HG02623 (cell line): Measurements from ENCODE around the gene LHPP.

Source experiments
- ATAC-seq: cut with Tn5 transposase; IDR thresholded peaks from one replicate; pipeline ENCODE4 v1.9.1; 2021; ENCODE audit warnings: moderate library complexity; ENCODE audit not compliant: unreplicated experiment

The LHPP gene

GRCh38 chr10:124637746-124638145 is 176.1 kb downstream of the LHPP start:
- no peak for ATAC-seq

GRCh38 chr10:124639206-124639605 is 177.6 kb downstream of the LHPP start:
- no peak for ATAC-seq

- ATAC-seq, result no peak
These were observed 178.0 kb downstream of the LHPP start for GRCh38 chr10:124639646-124640045.

- ATAC-seq, result no peak
These were observed 178.4 kb downstream of the LHPP start for GRCh38 chr10:124640056-124640455.

- peak; percentile 44 for ATAC-seq
These were observed 179.1 kb downstream of the LHPP start for GRCh38 chr10:124640538-124641231.

GRCh38 chr10:124641282-124642087 is 179.9 kb downstream of the LHPP start:
- peak; percentile 34 for ATAC-seq

- no peak for ATAC-seq
These were observed 180.6 kb downstream of the LHPP start for GRCh38 chr10:124642088-124642710.

GRCh38 chr10:124643330-124644009 is 181.8 kb downstream of the LHPP start:
- no peak for ATAC-seq

GRCh38 chr10:124644236-124644635 is 182.6 kb downstream of the LHPP start:
- ATAC-seq, result no peak

- ATAC-seq, result no peak
These were observed 183.3 kb downstream of the LHPP start for GRCh38 chr10:124644771-124645415.

- ATAC-seq, result no peak
These were observed 184.0 kb downstream of the LHPP start for GRCh38 chr10:124645467-124646095.

GRCh38 chr10:124646483-124647352 is 185.1 kb downstream of the LHPP start:
- ATAC-seq, result no peak

- peak; percentile 45 for ATAC-seq
These were observed 186.0 kb downstream of the LHPP start for GRCh38 chr10:124647421-124648130.

GRCh38 chr10:124648131-124648475 is 186.5 kb downstream of the LHPP start:
- ATAC-seq, result no peak

- no peak for ATAC-seq
These were observed 187.1 kb downstream of the LHPP start for GRCh38 chr10:124648738-124649137.

GRCh38 chr10:124649214-124649613 is 187.6 kb downstream of the LHPP start:
- no peak for ATAC-seq

- ATAC-seq, result no peak
These were observed 188.6 kb downstream of the LHPP start for GRCh38 chr10:124650263-124650662.

- no peak for ATAC-seq
These were observed 189.3 kb downstream of the LHPP start for GRCh38 chr10:124650820-124651401.
